TTC549 (cell line): ENCODE data around the gene KDM5C.
"Not testable (repeated sequence)": the region's sequence is repeated elsewhere in the genome, so short reads cannot be mapped to it uniquely, and the experiment has no call there.

Experiments
- FAIRE-seq: peaks from 2 replicates; lab custom pipeline; 2012; peaks lifted over from hg19 to GRCh38; lab: Jason Lieb, UNC

Gene KDM5C

GRCh38 chrX:53190363-53190960 is 34.5 kb downstream of the KDM5C start:
- no peak for FAIRE-seq

DNA sequence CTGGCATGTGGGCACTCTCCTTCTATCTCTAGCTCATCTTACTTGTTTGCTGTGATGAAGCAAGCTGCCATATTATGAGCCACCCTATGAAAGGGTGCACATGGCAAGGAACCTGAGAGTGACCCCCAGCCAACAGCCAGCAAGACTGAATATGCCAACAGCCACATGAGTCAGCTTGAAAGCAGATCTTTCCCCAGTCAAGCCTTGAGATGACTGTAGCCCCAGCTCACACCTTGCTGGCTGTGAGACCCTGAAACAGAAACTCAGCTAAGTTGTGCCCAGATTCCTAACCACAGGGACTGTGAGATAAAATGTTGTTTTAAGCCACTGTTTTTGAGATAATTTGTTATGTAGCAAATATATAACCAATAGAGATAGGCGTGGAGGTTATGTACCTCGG is 36.2 kb downstream of the KDM5C start:
- FAIRE-seq, result no peak

DNA sequence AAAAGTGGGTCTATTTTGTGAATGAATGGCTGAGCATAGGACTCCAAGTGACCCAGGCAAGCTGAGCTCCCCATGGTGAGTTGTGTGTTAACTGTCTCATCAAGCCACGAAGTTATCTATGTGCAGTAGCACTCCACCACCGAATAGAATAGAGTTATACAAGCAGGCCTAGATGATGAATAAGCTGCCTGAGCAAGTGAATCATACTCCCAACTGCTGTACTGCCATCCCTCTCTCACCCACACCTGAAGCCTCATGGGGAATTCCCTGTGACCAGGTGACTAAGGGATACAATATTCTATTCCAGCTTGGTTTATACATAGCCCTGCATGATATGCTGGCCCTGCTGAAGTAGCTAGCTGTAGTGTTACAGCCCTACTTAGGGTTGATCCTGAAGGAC is 38.7 kb downstream of the KDM5C start:
- no peak for FAIRE-seq

DNA sequence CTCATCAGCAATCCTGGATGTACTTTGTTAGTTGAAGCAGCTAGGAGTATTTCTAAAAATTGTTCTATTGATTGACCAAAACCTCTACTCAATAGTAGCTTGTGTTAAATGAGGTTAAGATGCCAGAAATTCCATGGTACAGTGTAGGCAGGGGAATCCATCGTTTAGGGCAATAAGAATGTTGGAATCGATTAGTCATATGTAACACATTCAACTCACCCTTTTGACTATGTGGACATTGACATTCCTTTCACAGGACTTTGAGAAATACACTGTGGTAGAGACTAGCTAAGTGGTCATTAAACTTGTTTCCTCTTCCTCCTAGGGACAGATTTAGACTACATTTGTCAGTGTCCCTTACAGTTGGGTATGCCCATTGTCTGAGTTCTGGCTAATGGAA is 40.2 kb downstream of the KDM5C start:
- no peak for FAIRE-seq

- FAIRE-seq, result no peak
Observed at GRCh38 chrX:53171356-53171755, 53.7 kb downstream of the KDM5C start.

DNA sequence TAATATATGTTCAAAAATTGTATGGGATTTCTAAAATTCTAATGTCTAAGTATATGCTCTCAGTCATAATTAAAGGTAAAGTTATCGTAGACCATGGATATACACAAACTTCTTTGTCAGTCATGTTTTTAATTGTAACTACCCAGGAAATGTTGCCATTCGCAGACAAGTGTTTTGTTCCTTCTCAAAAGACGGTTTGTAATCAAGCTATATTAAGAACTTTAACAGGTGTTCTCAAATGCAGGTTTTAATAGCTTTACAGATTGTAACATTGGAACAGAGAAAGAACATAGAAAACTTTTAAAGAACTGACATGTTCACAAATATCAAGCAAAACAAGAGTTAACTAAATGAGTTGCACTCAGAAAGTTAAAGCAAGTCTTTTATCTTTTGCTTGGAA is 58.9 kb downstream of the KDM5C start:
- no peak for FAIRE-seq

DNA sequence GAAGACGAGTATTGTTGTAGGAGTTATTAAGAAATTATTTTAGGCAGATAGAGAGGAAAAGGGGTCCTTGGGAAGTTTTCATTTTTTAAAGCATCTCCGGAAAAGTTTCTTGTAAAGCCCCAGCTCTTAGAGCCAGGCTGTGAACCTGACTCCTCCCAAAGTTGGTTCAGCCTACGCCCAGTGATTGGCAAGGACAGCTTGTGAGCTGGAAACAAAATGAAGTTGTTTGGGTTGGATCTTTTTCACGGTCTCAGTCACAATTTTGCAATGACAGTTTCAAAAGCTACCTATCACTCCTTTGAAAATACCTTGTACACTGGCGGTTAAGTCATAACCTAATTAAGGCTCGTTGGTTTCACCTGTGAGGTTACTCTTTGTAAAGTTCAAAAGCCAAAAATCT is 60.4 kb downstream of the KDM5C start:
- FAIRE-seq, result not testable (repeated sequence)

DNA sequence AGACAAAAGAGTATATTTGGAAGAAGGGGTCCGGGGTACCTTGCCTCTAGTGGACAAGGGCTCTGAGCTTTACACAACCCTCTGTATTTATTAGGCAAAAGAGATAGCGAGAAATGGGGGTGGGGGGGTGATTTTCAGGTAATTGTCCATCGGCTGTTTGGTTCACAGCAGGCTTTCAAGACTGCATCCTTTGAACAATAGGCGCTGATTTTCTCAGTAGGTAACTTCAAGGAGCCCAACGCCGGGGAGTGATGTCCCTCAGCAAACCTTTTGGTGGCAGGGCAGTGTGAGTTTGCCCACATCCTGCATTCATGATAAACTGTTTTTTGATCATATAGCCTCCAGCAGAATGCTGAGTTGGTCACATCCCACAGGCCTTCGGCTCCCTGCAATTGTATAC is 61.6 kb downstream of the KDM5C start:
- no peak for FAIRE-seq

DNA sequence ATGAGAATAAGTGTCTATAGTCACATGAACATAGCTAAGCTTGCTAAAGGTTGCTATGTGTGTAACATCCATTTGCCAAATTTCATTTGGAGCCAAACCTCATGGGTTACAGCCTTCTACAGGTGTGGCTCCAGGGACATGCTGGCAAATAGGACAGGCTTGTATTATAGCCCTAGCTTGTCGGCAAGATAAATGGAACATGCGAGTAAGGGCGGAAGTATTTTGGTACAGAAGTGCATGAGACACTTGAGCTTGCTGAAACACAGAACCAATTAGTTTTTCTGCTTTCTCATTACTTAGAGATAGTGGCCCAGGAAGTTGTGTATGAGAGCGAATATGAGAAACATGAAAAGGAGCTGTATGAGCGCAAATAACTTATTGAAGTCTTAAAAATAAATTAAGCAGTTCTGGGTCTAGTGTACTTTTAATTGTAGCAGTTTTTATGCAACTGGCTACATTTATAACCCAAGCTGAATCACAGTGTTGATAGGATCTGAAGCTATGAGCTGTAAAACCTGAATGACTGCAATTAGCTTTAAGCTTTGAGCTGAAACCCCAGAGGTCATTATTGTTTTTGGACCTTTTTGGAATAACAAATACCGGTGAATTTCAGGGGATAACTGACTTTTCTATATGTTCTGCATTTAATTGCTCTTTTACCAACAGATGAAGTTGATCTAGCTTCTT is 64.6 kb downstream of the KDM5C start:
- no peak for FAIRE-seq

DNA sequence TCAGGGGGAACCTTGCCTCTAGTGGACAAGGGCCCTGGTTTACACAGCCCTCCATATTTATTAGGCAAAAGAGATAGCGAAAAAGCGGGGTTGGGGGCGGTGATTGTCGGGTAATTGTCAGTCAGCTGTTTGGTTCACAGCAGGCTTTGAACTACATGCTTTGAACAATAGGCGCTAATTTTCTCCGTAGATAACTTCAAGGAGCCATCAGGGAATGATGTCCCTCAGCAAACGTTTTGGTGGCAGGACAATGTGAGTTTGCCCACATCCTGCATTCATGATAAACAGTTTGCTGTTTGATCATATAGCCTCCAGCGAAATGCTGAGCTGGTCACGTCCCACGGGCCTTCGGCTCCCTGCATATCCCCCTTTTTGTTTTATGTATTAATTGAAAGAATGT is 65.8 kb downstream of the KDM5C start:
- no peak for FAIRE-seq

GRCh38 chrX:53156207-53156596 is 68.8 kb downstream of the KDM5C start:
- FAIRE-seq, result no peak

- FAIRE-seq, result no peak
Observed at GRCh38 chrX:53155512-53156206, 69.3 kb downstream of the KDM5C start.

- no peak for FAIRE-seq
Observed at GRCh38 chrX:53153581-53153980, 71.4 kb downstream of the KDM5C start.
